SH-SY5Y (cell line): ENCODE measurements around the gene FBXO17.

Experiments used
- GATA2 ChIP-seq: IDR thresholded peaks from 2 replicates; pipeline ENCODE4 v1.6.1; 2011; ENCODE audit warnings: mild to moderate bottlenecking, low read depth, low read length
- GATA3 ChIP-seq: IDR thresholded peaks from 2 replicates; pipeline ENCODE4 v1.6.1; 2011; ENCODE audit warnings: low read depth, mild to moderate bottlenecking, low read length, moderate library complexity

DNA sequence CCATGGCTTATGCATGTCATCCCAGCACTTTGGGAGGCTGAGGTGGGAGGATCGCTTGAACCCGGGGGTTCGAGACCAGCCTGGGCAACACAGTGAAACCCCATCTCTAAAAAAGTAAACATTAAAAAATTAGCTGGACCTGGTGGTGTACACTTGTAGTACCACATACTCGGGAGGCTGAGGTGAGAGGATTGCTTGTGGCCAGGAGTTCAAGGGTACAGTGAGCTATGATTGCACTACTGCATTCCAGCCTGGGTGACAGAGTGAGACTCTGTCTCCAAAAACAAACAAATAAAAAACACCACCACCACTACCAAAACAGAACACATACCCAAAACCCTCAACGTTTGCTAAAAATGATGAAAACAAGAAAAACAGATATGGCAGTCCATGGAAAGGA, 15.9 kb downstream of the FBXO17 start:
- TF ChIP-seq GATA2, result no peak
- no peak for TF ChIP-seq GATA3
